HG02870 (cell line): Measurements from ENCODE around the gene CLSTN1.
A peak's percentile ranks its signal among the peaks of the same experiment; 100 is the strongest.
"Not testable (repeated sequence)": the region's sequence is repeated elsewhere in the genome, so short reads cannot be mapped to it uniquely, and the experiment has no call there.

Source experiments
- ATAC-seq: cut with Tn5 transposase; IDR thresholded peaks from one replicate; pipeline ENCODE4 v1.9.1; 2021; ENCODE audit warnings: mild to moderate bottlenecking, moderate library complexity; ENCODE audit not compliant: unreplicated experiment

CLSTN1 gene

DNA sequence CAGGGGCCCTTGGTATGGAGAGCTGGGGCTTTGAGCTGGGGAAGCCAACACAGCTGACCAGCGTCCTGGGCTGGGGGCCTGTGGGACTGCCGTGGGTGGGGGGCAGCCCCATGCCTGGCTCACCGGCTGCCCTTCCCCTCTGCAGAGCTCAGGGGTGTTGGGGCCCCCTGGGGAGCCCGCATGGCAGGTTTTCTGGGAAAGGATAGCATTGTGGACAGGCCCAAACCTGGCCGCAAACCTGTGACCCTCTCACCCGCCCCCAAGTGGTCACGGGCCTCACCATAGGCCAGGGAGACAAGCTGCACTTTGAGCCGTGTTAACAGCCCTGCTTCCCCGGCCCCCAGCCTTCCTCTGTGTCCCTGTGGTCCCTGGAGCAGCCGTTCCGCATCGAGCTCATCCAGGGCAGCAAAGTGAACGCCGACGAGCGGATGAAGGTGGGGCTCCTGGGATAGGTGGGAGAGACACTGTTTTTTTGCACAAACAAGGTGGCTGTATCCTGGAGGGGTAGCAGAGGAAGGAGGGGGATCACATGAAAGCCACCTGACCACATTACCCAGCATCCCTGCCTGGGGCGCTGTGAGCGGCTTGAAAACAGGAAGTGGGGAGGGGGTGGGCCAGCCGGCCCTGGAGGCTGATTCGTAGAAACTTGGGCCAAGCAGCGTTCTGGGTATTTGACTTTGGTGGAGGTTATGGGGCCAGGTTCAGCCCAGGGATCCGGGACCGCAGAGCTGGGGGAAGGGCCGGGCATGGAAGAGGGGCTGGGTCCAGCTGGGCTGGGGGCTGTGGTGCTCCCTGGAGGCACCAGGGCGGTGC lies 106.4 kb downstream of the CLSTN1 start:
- no peak for ATAC-seq

DNA sequence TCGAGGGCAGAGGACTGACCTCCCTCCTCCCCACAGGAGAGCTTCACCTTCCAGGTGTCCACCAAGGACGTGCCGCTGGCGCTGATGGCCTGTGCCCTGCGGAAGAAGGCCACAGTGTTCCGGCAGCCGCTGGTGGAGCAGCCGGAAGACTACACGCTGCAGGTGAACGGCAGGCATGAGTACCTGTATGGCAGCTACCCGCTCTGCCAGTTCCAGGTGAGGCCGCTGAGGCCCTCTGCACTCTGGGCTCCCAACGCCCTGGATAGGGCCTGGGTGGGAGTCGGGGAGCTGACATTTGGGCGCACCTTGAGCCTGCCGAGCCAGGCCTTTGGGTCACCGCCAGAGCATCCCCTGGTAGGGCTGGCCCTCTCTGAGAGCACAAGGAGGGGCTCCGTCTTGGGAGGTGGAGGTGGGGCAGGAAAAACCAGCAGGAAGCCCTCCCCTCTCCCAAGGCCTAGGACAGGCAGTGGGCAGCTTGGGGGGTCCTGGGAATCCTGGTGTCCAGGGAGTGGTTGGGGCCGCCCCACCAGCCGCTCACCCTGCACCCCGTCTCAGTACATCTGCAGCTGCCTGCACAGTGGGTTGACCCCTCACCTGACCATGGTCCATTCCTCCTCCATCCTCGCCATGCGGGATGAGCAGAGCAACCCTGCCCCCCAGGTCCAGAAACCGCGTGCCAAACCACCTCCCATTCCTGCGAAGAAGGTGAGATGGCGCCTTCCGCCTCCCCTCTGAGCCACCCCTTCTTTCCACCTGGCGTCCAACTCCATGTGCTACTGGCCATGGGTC lies 107.2 kb downstream of the CLSTN1 start:
- ATAC-seq: no peak

DNA sequence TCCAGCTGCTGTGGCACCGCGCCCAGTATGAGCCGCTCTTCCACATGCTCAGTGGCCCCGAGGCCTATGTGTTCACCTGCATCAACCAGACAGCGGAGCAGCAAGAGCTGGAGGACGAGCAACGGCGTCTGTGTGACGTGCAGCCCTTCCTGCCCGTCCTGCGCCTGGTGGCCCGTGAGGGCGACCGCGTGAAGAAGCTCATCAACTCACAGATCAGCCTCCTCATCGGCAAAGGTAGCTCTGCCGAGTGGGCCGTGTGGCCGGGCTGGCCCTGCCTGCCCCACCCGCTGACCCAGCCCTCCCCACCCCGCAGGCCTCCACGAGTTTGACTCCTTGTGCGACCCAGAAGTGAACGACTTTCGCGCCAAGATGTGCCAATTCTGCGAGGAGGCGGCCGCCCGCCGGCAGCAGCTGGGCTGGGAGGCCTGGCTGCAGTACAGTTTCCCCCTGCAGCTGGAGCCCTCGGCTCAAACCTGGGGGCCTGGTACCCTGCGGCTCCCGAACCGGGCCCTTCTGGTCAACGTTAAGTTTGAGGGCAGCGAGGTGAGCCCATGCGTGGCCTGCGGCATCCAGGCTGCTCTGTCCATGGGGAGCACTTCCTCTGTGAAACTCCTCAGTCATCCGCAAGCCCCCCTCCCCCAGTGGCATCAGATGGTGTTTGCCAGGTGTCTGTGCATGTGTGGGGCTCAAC lies 108.1 kb downstream of the CLSTN1 start:
- no peak for ATAC-seq

- no peak for ATAC-seq
Observed at GRCh38 chr1:9714257-9714718, 109.5 kb downstream of the CLSTN1 start.

GRCh38 chr1:9712767-9713166 lies 111.0 kb downstream of the CLSTN1 start:
- ATAC-seq: not testable (repeated sequence)

DNA sequence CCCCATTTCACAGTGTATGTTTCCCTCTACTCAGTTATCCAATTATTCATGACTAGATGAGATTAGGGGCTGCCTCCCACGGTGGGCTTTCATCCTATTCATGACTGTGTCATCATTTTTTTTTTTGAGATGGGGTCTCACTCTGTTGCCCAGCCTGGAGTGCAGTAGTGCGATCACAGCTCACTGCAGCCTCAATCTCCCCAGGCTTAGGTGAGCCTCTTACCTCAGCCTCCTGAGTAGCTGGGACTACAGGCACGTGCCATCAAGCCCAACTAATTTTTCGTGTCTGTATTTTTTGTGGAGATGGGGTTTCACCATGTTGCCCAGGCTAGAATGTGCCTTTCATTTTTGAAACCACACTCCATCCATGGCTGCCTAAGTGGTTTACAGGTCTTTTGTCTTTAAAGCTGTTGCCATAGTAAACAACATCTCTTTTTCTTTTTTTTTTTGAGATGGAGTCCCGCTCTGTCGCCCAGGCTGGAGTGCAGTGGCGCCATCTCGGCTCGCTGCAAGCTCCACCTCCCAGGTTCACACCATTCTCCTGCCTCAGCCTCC lies 112.2 kb downstream of the CLSTN1 start:
- ATAC-seq: no peak

- no peak for ATAC-seq
Observed at GRCh38 chr1:9710037-9710436, 113.7 kb downstream of the CLSTN1 start.

GRCh38 chr1:9706178-9706577 lies 117.6 kb downstream of the CLSTN1 start:
- no peak for ATAC-seq

GRCh38 chr1:9705337-9706093 lies 118.2 kb downstream of the CLSTN1 start:
- ATAC-seq: no peak

- ATAC-seq: no peak
Observed at GRCh38 chr1:9703681-9704080, 120.1 kb downstream of the CLSTN1 start.

DNA sequence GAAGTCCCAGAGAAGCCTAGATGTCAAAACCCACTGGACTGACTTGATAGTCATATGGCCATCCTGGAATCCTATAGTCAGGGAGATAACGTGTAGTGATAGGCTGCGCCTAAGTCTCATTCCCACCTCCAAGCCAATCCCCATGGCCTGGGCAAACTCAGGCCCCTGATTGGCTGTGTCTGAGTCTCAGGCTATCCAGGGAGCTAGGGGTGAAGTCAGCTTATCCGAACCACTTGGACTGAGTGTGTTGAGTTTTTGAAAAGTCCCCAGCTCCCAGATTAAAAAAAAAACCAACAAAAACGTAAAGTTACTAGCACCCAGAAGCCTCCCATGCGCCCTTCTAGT lies 120.6 kb downstream of the CLSTN1 start:
- ATAC-seq: no peak

GRCh38 chr1:9701665-9702064 lies 122.1 kb downstream of the CLSTN1 start:
- no peak for ATAC-seq

DNA sequence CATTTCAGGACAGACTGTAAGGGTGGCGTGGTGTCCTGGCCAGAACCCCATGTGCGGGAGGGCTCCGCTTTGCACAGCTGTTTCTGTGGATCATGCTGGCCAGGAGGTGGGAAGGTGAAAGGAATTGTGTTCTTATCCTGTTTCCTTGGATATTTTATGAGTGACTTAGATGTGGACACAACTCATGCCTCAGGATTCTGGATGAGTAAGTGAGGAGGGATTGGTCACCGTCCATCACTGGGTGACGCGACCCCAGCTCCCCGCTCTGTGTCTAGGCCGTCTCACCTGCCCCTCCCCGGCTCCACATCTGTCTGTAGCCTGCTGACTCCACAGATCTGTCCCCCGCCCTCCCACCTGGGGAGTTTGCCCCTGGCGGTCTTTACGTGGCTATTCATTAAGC lies 123.4 kb downstream of the CLSTN1 start:
- no peak for ATAC-seq

- no peak for ATAC-seq
Observed at GRCh38 chr1:9699361-9699760, 124.4 kb downstream of the CLSTN1 start.

DNA sequence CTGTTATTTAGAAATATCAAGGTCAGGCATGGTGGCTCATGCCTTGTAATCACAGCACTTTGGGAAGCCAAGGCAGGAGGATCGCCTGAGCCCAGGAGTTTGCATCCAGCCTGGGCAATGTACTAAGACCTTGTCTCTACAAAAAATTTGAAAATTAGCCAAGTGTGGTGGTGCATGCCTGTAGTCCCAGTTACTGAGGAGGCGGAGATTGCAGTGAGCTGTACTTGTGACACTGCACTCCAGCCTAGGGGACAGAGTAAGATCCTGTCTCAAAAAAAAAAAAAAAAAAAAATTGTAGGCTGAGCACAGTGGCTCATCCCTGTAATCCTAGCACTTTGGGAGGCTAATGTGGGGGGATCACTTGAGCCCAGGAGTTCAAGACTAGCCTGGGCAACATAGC lies 127.0 kb downstream of the CLSTN1 start:
- no peak for ATAC-seq

- ATAC-seq: no peak
Observed at GRCh38 chr1:9691691-9692090, 132.1 kb downstream of the CLSTN1 start.

DNA sequence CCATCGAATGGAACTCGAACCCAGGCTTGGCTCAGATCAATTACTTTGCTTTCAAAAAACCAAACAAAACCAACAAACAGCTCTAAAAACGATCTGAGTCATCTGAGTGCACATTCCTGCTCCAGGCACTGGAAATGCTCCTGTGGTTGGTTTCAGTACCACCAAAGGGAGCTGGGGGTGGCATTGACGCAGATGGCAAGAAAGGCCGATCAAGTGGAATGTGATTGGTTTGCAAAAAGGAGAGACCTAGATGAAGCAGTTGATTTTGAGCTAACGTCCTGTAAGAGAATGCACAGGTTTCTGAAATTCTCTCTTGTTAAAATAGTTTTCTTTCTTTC lies 132.7 kb downstream of the CLSTN1 start:
- ATAC-seq: no peak

GRCh38 chr1:9690440-9691107 lies 133.2 kb downstream of the CLSTN1 start:
- ATAC-seq: no peak

DNA sequence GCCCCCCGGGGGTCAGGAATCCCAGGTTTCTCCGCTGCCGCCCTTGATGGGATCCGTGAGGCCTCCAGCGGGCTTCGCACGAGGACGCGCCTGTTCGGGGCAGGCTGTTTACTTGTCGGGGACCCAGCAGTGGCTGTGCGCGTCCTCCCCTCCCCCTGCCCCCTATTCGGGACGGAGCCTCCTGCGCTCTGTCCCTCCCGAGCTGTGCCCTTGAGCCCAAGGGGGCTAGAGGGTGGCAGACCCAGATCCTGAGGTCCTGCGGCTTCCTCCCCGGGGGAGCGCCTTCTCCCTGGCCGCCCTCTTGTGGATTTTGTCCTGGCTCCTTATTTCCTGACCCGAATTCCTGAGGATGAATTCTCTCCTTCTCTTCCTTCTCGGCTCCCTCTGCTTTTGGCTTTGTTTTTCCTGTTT lies 133.8 kb downstream of the CLSTN1 start:
- ATAC-seq: no peak

DNA sequence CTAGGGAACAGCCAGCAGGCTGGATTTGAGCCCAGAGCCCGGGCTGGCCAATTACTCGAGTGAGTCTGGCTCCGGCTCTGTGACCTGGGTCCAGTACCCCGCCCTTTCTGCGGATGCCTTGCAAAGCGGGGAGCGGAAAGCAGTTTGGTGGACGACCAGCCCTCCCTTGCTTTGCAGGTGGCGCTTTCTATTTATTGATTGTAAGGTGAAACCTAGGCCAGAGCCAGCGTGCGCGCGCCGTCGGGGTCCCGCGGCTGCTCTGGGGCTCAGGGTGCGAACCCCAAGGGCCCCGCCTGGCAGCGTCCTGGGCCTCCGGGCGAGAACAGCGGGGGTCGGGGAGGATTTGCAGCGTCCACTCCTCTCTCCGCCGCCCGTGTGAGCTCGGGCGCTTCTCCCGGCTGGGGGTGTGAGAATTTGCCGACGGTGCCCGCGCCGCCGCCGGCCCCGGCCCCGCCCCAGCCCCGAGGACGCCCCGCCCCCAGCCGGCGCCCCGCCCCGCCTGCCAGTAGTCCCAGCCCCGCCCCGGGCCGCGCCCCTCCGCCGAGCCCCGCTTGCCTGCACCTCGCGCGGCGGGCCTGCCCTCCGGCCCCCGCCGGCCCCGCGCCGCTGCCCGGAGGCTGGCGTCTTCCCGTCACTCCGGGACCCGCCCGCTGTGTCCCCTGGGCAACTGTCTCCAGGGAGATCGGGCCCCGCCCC lies 134.6 kb downstream of the CLSTN1 start:
- peak; percentile 38 for ATAC-seq
